Stimulated activated CD4-positive, alpha-beta T cell treated with anti-CD3 and anti-CD28 coated beads, Interleukin-4, amount 100 ng/mL, for 1 hour (primary cell): ENCODE measurements around the gene CASQ2.

Experiments
- DNase-seq: peaks from one replicate; pipeline ENCODE4 v3.0.0-alpha.2; 2020

Gene CASQ2

DNA sequence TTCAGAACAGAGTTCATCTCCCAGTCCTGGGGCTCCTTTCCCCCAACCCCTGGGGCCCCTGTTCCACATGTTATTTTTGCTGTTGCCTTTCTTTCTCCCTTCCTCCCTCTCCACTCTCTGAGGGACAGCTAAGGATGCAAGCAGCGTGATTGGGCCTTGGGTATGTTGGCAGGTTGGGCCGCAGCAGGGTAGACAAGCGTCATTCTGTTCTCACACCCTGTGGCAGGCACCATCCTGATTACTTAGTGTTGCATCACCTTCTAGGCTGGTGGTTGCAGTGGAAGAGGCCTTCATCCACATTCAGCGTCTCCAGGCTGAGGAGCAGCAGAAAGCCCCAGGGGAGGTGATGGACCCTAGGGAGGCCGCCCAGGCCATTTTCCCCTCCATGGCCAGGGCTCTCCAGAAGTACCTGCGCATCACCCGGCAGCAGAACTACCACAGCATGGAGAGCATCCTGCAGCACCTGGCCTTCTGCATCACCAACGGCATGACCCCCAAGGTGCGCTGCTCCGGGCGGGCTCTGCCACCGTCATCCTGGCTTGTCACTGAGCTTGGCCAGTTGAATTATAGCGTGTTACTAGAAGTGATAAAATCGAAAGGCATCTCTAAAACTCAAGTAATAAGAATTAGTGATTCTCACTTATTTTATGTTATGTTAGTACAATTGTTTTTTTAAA, 83.3 kb downstream of the CASQ2 start:
- no peak for DNase-seq

DNA sequence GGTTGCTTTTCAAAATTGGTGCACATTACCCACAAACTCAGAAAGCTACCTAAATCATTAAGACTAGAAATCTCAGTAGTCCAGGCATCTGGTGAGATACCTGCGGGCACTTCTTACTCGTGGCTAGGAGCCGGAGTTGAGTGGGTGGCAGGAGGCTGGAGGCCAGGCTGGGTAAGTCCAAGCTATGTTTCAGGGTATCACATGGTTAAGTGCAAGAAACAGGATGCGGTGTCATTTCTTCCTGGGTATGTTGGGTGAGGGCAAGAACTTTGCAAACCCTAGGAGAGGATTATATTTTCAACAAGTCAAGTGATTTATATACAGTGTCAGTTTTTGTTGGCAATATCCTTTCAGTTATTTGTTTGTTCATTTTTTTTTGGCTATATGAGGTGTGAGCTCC, 85.7 kb downstream of the CASQ2 start:
- DNase-seq, result no peak

DNA sequence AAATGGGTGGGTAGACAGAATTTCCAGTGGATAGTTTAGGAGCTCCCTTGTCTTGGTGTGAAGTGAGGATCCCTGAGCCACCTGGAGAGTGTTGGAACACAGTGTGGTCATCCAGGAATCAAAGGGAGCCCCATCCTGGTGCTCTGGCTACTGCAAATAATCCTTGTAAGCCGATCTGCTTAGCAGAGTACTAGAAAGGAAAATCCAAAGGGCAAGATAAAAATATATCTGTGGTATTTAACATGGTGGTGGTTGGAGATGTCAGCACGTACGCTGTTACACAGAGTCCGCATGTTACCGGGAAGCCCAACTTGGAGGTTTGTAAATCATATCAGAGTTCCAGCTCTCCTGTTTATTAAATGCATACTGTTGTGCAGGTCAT, 87.8 kb downstream of the CASQ2 start:
- DNase-seq, result no peak

DNA sequence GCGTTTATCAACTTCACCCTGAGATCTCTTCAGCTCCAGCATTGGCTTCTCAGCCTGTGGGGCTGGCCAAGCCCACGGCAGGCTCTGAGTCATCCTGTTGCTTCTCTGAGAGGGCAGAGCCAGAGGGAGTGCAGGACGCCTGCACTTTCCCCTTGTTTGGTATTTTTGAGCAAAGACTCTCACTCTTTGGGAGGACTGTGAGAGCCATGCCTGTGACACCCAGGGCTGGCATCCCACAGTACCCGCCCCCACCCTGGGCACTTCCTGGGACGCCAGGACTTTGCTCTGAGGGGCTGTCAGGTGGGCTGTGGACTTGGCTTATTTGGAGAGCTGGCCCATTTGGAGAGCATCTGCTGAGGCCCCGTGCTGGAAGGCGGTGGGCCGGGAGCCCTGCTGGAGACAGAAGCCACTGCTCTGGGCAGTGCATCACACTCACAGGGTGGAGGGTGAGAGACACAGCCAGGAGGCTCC, 89.3 kb downstream of the CASQ2 start:
- DNase-seq, result no peak

DNA sequence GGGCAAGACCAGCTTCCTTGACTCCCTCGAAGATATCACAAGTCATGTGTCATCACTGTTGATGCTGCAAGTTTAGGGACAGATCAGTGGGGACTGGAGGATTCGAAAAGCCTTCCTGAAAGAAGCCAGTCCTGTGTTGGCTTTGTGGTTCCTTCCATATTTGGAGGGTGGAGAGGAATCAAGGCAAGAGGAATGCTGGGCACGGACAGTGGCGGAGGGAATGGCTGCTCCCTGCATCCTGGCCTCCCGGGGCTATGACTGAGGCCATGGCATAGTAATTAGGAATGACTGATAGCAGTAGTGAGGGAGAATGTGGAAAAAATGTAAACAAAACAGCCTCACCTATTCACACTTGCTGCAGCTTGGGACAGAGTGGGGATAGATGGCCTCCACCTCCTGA, 90.4 kb downstream of the CASQ2 start:
- DNase-seq, result no peak

DNA sequence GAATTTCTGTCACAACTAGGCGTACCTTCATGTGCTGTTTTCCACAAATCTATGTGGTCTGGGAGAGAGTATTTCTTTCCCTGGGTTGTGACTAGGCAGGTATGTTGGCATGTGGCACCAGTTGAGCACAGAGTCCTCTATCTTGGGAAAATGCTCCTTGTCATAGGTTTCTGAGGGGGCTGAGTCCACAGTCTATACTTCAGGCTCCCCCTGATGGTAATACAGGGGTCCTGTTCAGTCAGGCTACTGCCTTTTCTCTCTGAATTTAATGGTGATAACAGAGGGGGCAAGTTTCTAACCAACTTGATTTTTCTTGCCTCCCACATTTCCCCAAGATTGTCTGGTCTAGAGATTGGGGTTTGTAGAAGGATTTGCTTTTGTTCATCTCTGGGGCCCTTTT, 90.9 kb downstream of the CASQ2 start:
- DNase-seq, result no peak

DNA sequence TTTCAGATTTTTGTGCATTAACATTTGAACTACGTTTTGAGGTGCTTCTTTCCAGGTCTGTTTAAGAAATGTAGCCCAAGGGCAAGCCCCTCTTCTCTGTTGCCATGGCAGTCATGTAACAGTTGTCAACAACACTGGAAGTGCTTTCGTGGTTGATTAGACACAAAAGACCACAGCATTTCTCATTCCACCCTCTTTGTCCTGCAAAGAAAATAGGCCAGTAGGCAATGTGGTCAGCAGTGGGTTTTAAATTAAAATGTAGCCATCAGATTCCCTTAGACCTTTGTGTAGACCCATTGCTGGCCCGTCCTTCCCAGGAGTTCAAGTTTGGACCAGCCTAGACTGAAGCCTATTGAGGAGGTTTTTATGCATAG, 91.3 kb downstream of the CASQ2 start:
- DNase-seq, result no peak

DNA sequence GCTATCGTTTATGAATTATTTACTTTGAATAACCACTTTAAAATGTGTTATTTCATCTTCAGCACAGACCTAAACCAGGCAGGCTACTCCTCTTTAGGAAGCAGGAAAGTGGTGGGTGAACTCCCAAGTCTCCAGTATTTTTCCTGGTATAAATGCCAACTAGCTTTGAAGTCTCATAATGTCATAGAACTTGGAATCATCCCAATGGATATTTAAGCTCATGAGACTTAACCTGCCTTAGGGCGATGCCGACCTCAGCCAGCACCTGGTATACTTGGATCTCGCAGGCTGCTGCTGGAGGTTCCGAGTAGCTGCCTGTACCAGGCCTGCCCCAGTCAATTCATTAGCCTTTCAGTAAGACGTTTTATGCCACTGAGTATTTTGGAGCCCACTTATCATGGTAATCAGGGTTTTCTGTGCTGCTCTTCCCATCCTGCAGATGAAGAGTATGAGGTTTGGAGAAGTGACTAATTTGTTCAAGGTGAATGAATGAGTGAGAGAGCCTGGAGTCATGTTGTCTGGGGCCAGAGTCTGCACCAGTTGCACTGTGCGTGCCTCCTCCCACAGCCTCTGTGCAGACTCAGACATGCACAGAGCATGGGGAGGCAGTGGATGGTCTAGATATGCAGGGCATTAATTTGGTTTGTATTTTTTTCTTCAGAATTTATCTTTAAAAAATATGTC, 91.9 kb downstream of the CASQ2 start:
- no peak for DNase-seq

DNA sequence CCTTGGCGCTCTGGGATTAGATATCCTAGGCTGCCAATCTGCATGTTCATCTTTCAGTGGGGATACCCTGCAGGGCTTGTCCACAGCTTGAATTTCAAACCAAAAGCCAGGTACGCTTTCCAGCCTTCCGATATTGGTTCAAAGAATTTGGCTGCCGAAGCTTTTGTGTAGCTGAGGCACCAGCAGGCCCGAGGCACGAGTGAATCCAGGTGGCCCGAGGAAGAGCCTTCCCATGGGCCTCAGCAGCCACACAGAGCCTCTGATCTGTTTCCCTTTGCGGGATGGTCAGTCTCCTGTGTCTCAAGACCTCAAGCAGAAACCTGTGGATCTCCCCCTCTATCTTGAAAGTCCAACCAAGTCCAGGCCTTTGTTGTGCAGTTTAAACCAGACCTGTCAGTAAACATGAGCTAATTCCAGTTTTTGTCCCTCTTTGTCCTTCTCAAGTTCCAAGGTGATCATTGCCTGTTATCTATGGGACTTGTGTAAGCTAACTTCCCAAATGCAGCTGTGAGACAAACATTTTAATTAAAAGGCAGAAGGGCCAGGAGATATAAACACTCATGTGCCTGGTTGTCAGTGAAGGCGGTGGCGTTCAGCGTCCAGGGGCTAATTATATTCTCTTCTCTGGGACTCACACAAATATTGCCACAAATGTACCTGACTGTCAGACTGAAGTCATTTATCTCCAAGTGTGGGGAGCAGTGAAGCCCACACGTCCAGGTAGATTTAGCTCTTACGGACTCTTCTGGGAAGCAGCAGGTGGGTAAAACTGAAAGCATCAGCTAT, 96.1 kb downstream of the CASQ2 start:
- DNase-seq, result no peak

DNA sequence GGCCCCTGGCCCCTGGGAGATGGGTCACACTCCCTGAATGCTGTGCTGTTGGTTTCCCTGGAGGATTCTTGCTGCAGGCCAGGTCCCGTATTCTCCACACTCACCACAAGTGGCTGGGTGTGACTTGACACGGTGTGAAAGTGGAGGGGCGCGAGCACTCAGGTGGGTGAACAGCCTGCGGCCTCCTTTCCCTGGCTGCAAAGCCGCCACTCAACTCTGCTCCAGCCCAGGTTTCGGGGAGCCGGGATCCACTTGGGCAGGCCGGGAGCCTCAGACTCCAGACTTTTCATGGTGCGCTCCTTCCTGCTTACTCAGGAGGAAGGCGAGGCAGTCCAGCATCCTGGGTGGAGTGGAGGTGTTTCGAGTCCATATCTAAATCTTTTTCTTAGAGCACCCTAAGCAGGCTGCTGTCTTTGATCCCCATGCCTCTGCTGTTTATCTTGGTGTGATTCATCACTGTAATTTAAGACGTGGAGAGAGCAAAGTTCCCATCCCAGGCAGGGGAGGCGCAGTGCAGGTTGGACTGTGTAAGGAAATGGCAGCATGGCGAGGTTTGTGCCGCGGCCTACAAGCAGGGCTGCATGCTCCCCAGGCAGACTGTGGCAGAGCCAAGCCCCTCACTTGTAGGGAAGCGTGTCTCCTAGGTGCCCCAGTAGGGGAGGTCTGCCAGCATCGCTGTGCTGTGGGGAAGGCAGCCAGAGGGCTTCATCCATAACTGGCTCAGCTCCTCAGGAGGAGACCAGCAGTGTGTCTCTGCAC, 97.2 kb downstream of the CASQ2 start:
- DNase-seq, result no peak

DNA sequence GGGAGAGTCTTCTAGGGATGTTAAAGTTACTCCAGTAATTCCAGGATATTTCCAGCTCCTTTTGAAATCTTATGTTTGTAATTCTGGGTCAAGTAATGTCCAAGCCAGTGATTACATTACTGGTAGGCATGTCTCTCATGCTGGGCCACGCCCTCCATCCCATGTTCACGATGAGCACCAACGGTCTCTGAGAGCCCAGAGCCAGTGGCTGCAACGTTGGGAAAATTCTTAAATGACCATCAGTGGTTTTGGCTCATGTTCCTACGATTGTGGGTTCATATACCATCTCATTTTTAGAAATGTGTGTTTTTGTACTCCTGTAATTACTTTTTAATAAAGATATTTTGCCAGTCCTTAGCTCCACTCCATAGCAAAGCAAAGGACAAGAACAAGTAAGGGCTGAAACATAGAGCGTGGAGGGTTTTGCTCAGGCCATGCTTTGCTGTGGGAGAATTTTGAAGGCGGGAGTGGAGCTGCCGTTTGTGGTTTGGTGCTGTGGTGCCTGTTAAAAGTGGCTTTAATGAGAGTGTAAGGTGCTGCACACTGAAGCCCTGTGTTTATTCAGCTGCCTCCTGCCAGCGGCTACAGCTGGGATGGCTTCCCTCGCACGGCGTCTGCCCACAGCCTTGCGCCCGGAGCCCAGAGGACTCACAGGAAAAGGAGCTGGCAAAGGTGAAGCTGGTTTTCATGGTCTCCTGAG, 97.9 kb downstream of the CASQ2 start:
- no peak for DNase-seq

DNA sequence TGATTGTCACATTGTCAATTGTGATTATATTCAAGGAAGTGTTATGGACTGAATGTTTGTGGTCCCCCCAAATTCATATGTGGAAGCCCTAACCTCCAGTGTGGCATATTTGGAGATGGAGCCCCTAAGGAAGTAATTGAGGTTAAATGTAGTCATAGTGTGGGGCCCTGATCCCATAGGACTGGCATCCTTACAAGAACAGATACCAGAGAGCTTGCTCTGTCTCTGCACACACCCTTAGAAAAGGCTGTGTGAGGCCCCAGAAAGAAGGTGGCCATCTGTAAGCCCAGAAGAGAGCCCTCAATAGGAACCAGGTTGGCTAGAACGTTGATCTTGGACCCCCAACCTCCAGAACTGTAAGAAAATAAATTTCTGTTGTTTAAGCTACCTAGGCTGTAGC, 98.6 kb downstream of the CASQ2 start:
- DNase-seq, result no peak

DNA sequence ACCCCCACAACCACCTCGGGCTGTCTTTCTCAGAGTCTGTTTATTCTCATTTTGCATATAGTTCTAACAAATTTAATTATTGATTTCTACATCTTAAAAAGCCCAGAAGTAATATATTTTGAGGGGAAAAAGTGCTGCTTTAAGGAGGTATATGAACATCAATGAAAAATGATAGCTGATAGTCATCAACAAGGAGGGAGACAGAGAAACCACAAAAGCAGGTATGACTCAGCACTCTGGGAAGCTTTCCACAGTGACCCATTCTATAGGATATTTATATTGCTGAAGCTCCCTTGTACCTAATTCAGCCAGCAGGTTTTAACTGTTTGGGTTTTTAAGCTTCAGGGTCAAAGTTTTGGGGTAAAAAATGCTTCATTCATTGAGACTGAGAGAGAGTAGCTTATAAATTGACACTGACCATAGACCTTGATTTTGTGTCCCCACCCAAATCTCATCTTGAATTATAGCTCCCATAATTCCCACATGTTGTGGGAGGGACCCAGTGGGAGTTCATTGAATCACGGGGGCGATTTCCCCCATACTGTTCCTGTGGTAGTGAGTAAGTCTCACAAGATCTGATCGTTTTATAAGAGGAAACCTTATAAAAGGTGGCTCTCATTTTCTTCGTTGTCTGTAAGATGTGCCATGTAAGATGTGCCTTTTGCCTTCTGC, 99.4 kb downstream of the CASQ2 start:
- DNase-seq, result no peak

DNA sequence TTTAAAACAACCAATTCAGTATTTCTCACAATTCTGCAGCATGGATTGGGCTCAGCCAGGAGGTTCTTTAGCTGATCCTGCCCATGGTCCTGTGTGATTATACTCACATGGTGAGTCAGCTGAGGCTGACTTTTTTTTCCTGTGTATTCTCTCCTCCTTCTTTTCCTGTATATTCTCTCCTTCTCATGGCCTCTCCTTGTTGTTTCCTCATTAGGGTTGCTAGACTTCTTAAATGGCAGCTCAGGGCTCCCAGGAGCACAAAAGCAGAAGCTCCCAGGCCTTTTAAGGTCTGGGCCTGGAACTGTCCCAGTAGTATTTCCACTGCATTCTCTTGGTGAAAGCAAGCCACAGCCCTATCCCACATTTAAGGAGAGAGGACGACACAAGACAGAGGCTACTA, 99.9 kb downstream of the CASQ2 start:
- DNase-seq, result no peak

DNA sequence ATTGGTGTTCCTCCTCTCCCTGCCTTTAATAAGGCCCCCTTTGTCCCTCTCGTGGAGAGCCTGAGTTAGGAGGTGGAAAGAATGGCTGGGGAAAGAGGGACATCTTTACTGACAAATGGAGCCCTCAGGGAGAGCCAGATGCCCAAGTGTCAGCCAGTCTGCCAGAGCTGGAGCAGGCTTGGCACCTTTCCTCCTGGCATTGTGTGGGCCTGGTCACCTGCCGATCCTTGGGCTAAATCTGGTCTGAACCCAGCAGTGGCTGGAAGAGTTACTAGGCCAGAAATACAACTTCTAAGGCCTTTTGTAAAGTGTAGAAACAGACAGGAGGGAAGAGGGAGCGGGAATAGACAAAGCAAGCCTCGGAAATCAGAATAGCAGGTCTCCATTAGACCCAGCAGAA, 101.8 kb downstream of the CASQ2 start:
- no peak for DNase-seq

DNA sequence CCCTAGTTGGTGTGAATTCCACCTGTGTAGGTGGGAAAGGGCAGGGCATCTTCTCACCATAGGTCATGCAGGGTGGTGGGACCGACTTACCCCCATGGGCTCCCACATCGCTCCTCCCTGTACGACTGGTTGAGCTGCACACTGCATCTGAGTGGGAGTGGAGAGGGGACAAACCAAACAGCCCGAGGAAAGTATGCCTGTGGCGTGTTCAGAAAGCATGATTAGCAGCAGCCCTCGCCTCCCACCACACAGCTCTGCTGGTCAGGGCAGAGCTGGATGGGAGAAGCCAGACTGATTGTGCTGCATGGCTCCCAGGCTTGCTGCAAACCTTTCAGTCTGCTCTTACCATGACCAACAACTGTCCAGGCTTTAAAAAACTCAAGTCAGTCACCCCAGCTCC, 102.3 kb downstream of the CASQ2 start:
- no peak for DNase-seq

DNA sequence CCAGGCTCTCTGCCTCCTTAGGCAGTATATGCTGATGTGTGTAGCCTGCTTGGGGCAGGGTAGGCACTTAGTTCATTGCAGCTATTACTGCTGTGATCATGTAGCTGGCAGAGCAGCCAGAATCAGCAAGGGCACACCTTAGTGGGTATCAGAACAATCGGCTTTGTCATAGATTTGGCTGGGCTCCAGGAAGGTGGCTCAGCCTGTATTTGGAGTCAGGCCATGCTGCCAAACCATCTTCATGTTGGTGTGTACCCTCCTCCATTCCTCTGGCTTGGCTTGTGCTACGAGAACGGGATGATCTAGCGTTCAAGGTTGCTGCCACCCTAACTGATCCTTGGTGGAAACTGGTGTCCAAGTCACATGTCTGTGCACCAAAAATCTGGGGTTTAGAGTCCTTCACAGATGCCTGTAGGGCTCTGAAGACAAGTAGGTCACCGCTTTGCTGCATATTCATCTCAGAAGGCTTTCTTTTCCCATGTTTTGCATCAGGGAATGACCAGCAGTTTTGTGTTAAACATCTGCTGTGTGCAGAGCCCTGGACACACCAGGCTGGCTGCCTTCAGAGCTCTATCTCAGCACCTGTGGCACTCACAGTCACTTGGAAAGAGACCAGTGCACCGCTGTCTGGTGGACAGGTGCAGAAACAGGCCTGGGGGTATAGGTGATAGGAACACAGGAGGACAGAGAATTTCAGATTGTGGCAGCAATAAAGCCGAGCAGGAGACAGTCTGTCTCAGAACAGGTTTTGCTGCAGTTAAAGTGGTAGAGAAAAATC, 103.0 kb downstream of the CASQ2 start:
- no peak for DNase-seq

DNA sequence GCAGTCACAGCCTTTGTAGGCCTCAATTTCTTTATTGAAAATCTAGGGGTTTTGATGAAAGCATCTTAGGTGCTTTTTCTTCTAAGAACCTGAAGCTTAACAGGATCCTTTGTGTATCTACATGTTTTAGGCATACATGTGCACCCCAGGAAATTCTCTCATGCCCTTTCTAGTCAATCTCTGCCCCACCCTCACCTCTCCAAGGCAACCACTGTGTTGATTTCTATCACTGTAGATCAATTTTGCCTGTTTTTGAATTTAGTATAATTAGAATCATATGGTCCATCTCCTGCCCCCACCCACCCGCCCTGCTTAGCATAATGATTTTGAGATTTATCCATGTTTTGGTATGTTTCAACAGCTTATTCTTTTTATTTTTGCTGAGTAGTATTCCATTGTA, 107.4 kb downstream of the CASQ2 start:
- no peak for DNase-seq

DNA sequence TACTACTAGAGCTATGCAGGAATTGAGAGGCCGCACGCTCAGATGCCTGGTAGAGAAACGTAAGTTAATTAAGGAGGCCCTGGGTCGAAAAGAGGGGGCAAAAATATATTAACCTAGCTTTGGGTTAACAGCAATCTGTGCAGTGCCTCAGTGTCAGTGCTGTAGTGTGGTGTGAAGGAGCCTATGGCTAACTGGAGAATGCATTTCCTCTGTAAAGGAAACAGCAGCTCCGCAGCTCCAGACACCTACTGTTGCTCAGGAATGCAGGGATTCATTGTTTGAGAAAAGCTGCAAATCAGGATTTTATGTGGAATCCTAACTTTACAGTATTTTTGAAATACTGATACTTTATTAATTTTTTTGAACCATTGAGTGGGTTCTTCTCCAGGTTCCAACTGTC, 108.4 kb downstream of the CASQ2 start:
- DNase-seq, result no peak

DNA sequence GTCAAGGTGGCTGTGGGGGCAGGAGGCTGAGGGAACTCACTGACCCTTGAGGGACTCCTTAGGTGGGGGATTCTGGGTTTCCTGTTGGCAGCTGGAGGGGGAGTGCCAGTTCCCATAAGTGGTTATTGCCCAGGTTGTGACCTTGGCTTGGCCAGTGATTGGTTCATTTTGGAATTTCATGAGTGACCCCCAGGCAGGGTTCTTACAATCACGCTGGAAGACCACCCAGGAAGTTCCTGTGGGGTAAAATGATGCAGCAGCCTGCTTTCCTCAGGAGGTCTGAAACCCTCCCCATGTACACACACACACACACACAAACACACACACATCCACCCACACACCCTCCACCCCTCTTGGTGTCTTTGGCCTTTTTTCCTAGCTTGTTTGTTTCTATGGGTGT, 109.9 kb downstream of the CASQ2 start:
- DNase-seq, result no peak

DNA sequence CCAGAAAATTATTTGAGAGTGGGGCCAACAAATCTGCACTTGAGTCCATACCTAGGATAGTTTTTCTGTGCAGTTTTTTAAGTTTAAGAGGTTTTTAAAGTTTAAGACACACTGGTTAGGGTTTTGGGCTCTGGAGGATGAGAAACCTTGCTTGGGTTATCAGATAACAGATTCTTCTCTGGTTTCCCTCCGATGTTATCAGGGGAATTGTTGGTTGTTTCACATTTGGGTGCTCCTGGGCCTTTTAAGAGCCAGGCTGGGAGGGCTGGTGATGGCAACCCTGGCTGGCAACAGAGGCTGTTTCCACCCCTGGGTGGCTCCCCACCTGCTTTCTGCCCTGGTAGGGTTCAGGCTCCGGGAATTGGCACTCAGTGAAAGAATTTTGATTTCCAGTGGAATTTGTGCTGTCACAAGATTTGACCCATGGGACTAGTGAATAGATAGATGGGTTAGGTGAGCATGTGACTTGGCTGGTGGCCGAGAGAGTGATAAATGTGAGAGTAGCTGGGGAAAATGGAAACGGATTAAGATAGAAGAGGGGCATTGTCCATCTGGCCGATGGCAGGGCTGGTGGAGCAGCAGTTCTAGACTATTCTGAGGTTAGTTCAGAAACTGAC, 111.9 kb downstream of the CASQ2 start:
- DNase-seq, result no peak
